WERI-Rb-1 (cell line): ENCODE data around the gene LRIT2.
A peak's percentile ranks its signal among the peaks of the same experiment; 100 is the strongest.

Experiments used
- DNase-seq: peaks from one replicate; pipeline ENCODE4 v3.0.0-alpha.2; 2020
- H3K27ac ChIP-seq: fragments of 250-450 bp; sonication (Bioruptor Pico); 2 replicates; pipeline ENCODE4 v1.5.1; 2020; ENCODE audit warnings: mild to moderate bottlenecking, moderate library complexity
- H3K27me3 ChIP-seq: fragments of 250-450 bp; sonication (Bioruptor Pico); 2 replicates; pipeline ENCODE4 v1.5.1; 2021; ENCODE audit warnings: mild to moderate bottlenecking, low read depth, moderate library complexity; ENCODE audit not compliant: insufficient read depth, severe bottlenecking
- H3K36me3 ChIP-seq: fragments of 250-450 bp; sonication (Bioruptor Pico); 2 replicates; pipeline ENCODE4 v1.5.1; 2020; ENCODE audit warnings: mild to moderate bottlenecking, moderate library complexity
- H3K4me3 ChIP-seq: 2 replicates; pipeline ENCODE4 v1.5.1; 2011; ENCODE audit warnings: low read depth, mild to moderate bottlenecking, control low read depth, low read length
- H3K9me3 ChIP-seq: fragments of 250-450 bp; sonication (Bioruptor Pico); 2 replicates; pipeline ENCODE4 v1.5.1; 2021; ENCODE audit warnings: mild to moderate bottlenecking, moderate library complexity; ENCODE audit not compliant: severe bottlenecking
- CTCF ChIP-seq: IDR thresholded peaks from 2 replicates; pipeline ENCODE4 v1.5.1; 2011; ENCODE audit warnings: low read depth, mild to moderate bottlenecking, control low read depth, inconsistent platforms, low read length

The LRIT2 gene

DNA sequence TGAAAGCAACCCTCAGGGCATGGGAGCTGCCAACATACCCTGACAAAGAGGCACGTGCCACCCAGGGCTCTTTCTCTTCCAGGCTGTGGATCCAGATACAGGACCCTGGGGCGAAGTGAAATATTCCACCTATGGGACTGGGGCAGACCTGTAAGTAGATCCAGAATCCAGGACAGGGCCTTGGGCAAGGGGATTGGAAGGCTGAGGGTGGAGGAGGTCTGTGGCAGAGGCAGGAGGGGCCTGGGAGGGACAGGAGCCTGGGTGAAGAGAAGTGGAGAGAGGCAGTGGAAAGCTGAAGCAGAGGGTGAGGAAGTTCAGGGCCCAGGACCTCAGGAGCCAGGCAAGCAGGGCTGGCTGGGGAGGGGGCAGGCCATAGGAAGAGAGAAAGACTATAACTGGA is 13.8 kb downstream of the LRIT2 start:
- TF ChIP-seq CTCF = no peak
- H3K27ac ChIP-seq = no peak overlapping the region
- no peak overlapping the region for H3K4me3 ChIP-seq

DNA sequence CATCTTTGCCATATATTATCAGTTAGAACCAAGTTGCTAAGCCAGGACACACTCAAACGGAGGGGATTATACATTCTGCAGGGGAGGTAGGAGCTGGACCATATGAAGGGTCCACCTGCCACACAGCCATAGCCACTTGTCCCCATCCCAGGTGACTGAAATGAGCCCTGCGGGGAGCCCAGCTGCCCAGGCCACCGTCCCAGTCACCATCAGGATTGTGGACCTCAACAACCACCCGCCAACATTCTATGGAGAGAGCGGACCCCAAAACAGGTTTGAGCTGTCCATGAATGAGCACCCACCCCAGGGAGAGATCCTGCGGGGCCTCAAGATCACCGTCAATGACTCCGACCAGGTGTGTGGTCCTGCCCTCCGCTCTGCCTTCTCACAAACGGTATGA is 17.3 kb downstream of the LRIT2 start:
- no peak overlapping the region for H3K4me3 ChIP-seq
- no peaks in the 10 kb centered on the region for H3K27me3 ChIP-seq
- H3K9me3 ChIP-seq = no peaks in the 10 kb centered on the region
- H3K27ac ChIP-seq = no peak overlapping the region
- DNase-seq = no peak
- TF ChIP-seq CTCF = no peak
- H3K36me3 ChIP-seq = peaks cover 92% of the 10 kb centered on the region

More for the DNA sequence above, 13.8 kb downstream of the LRIT2 start:
- Histone ChIP-seq H3K27me3 (no peaks in the 10 kb centered on the region), H3K9me3 (no peaks in the 10 kb centered on the region), H3K36me3 (peaks cover 94% of the 10 kb centered on the region)
- no peak for DNase-seq

GRCh38 chr10:84205853-84206525 is 19.4 kb downstream of the LRIT2 start:
- H3K27ac ChIP-seq = no peak overlapping the region
- no peak overlapping the region for H3K4me3 ChIP-seq
- DNase-seq = no peak
- TF ChIP-seq CTCF = no peak
- H3K36me3 ChIP-seq = peaks cover 94% of the 10 kb centered on the region
- H3K9me3 ChIP-seq = no peaks in the 10 kb centered on the region
- H3K27me3 ChIP-seq = no peaks in the 10 kb centered on the region

GRCh38 chr10:84205049-84205852 is 20.1 kb downstream of the LRIT2 start:
- H3K27ac ChIP-seq = no peak overlapping the region
- TF ChIP-seq CTCF = peak; percentile 95
- H3K27me3 ChIP-seq = no peaks in the 10 kb centered on the region
- peaks cover 94% of the 10 kb centered on the region for H3K36me3 ChIP-seq
- no peak overlapping the region for H3K4me3 ChIP-seq
- no peaks in the 10 kb centered on the region for H3K9me3 ChIP-seq
- DNase-seq = peak; percentile 83

DNA sequence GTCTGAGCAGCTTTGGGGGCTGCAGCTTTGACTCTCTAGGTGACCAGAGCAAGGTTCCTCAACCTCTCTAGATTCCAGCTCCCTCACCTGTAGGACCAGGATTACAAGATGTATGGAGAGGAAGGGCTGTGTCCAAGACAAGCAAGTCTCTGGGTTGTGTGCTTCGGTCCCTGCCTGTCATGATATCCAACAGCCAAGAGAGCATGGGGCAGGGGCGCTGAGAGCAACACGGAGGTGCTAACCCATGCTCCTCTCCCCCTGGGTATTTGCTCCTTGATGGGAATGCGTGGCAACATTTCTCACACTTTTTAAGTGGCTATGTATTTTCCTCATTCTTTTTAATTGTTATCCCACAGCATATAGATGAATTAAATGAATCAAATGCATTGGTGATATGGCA is 20.7 kb downstream of the LRIT2 start:
- no peak overlapping the region for H3K27ac ChIP-seq
- H3K9me3 ChIP-seq = no peaks in the 10 kb centered on the region
- H3K36me3 ChIP-seq = peaks cover 95% of the 10 kb centered on the region
- no peak overlapping the region for H3K4me3 ChIP-seq
- TF ChIP-seq CTCF = no peak
- H3K27me3 ChIP-seq = no peaks in the 10 kb centered on the region
- DNase-seq = no peak
